GM12865 (cell line): Measurements from ENCODE around the gene PSD4.

Experiments
- DNase-seq: peaks from one replicate; pipeline ENCODE4 v3.0.0; 2010; ENCODE audit warnings: low read depth
- H3K4me3 ChIP-seq: 2 replicates; pipeline ENCODE4 v1.5.1; 2011; ENCODE audit warnings: mild to moderate bottlenecking, low read depth, low read length, control low read depth
- CTCF ChIP-seq: IDR thresholded peaks from 2 replicates; pipeline ENCODE4 v1.5.1; 2011; ENCODE audit warnings: low read length, control low read depth, low read depth, inconsistent platforms; ENCODE audit not compliant: insufficient read depth; ENCODE audit errors: missing control alignments

PSD4 gene

GRCh38 chr2:113187771-113188170 is 14.0 kb downstream of the PSD4 start:
- TF ChIP-seq CTCF, result no peak
- no peak for DNase-seq
- H3K4me3 ChIP-seq, result no peak overlapping the region

GRCh38 chr2:113190871-113191270 is 17.1 kb downstream of the PSD4 start:
- TF ChIP-seq CTCF, result no peak
- DNase-seq, result no peak
- H3K4me3 ChIP-seq, result no peak overlapping the region

- H3K4me3 ChIP-seq, result no peak overlapping the region
- DNase-seq, result no peak
- no peak for TF ChIP-seq CTCF
These were observed 18.8 kb downstream of the PSD4 start for GRCh38 chr2:113192459-113193100.

GRCh38 chr2:113195923-113196501 is 22.2 kb downstream of the PSD4 start:
- no peak for DNase-seq
- no peak overlapping the region for H3K4me3 ChIP-seq
- no peak for TF ChIP-seq CTCF

- no peak for DNase-seq
- no peak overlapping the region for H3K4me3 ChIP-seq
- no peak for TF ChIP-seq CTCF
These were observed 23.1 kb downstream of the PSD4 start for GRCh38 chr2:113196839-113197238.

GRCh38 chr2:113197347-113198047 is 23.7 kb downstream of the PSD4 start:
- H3K4me3 ChIP-seq, result no peak overlapping the region
- no peak for DNase-seq
- TF ChIP-seq CTCF, result no peak
